HCT116 (cell line): ENCODE measurements around the gene PRLR. TPM values are rescaled to one million over a fixed set of nuclear protein-coding genes. Genes with fewer than 3 reads are reported as not detected.

Experiments
- ATAC-seq: fragments of 200-7000 bp; cut with Tn5 transposase; 2 replicates; pipeline ENCODE4 v1.9.1; 2020; ENCODE audit warnings: mild to moderate bottlenecking, moderate library complexity
- BruUV-seq: library from RNA; stranded (reverse); fragments of 400-500 nt; replicated peaks from 2 replicates; lab custom pipeline; 2021; lab: Mats Ljungman, UMichigan
- CTCF ChIA-PET: fragments of 300-600 bp; sonication (Branson Sonifier 250); formaldehyde crosslinking; loops from one replicate; lab custom pipeline; 2021; ENCODE audit warnings: antibody characterized with exemption; lab: Charles Lee
- POLR2A ChIA-PET: fragments of 300-600, 350-600 bp; sonication (Branson Sonifier 250); formaldehyde crosslinking; loops from one replicate; lab custom pipeline; 2021; ENCODE audit warnings: antibody characterized with exemption; lab: Charles Lee
- RAD21 ChIA-PET, 2 experiments: fragments of 300-600 bp; sonication (Branson Sonifier 250); formaldehyde crosslinking; loops; one replicate each; lab custom pipeline; 2023; ENCODE audit warnings: low total read pairs in 2 of 2; ENCODE audit not compliant: uncharacterized antibody in 2 of 2, unreplicated experiment in 2 of 2, low non-redundant PET in 1 of 2; lab: Charles Lee
- DNase-seq: peaks from one replicate; pipeline ENCODE4 v3.0.0-alpha.2; 2010; ENCODE audit warnings: low read depth, low spot score
- H2AFZ ChIP-seq: fragments of 200-600 bp; shearing (Covaris generic), sonication (generic); 2 replicates; pipeline ENCODE4 v1.6.1; 2017; ENCODE audit warnings: low read depth, mixed run types, mixed read lengths, antibody characterized with exemption, low read length; ENCODE audit not compliant: poor library complexity, severe bottlenecking
- H3K27ac ChIP-seq: 2 replicates; pipeline ENCODE4 v1.5.1; 2012; ENCODE audit warnings: low read depth, low read length
- H3K27me3 ChIP-seq: fragments of 200-600 bp; sonication (generic); 2 replicates; pipeline ENCODE4 v1.6.1; 2016; ENCODE audit warnings: mixed run types, low read length, mixed read lengths; ENCODE audit not compliant: insufficient read depth
- H3K36me3 ChIP-seq, 2 experiments: fragments of 200-500 bp in 1 of 2; fragments of 200-600 bp in 1 of 2; sonication (Bioruptor generic) in 1 of 2; sonication (generic) in 1 of 2; 2 replicates each; pipeline versions ENCODE4 v1.5.1 to v1.6.1; 2014 to 2016; ENCODE audit warnings: low read length in 2 of 2, inconsistent platforms in 1 of 2, mixed read lengths in 1 of 2, mixed run types in 1 of 2; ENCODE audit not compliant: insufficient read depth in 2 of 2, control insufficient read depth in 1 of 2
- H3K4me1 ChIP-seq, 2 experiments: fragments of 200-600 bp in 1 of 2; sonication (generic) in 1 of 2; 2 replicates each; pipeline versions ENCODE4 v1.5.1 to v1.6.1; 2012 to 2017; ENCODE audit warnings: low read length in 2 of 2, inconsistent platforms in 1 of 2, mild to moderate bottlenecking in 1 of 2, mixed read lengths in 1 of 2, mixed run types in 1 of 2, moderate library complexity in 1 of 2; ENCODE audit not compliant: insufficient read depth in 2 of 2, control insufficient read depth in 1 of 2
- H3K4me2 ChIP-seq: fragments of 200-600 bp; sonication (generic); 2 replicates; pipeline ENCODE4 v1.6.1; 2017; ENCODE audit warnings: mixed run types, low read length, mixed read lengths
- H3K4me3 ChIP-seq, 2 experiments: fragments of 200-600 bp in 1 of 2; sonication (generic) in 1 of 2; replicated peaks in 1 of 2; 2 replicates each; pipeline ENCODE4 v1.5.1; 2011 to 2016; ENCODE audit warnings: low read length in 2 of 2, control low read depth in 1 of 2, low read depth in 1 of 2, mild to moderate bottlenecking in 1 of 2, mixed read lengths in 1 of 2, mixed run types in 1 of 2
- H3K79me2 ChIP-seq: fragments of 200-600 bp; sonication (generic); 2 replicates; pipeline ENCODE4 v1.6.1; 2017; ENCODE audit warnings: mild to moderate bottlenecking, mixed run types, low read length, moderate library complexity, mixed read lengths; ENCODE audit not compliant: insufficient read depth
- H3K9ac ChIP-seq: fragments of 200-600 bp; sonication (generic); 2 replicates; pipeline ENCODE4 v1.6.1; 2016; ENCODE audit warnings: low read length, mixed read lengths
- H3K9me2 ChIP-seq: fragments of 200-600 bp; sonication (generic), shearing (Covaris generic); 2 replicates; pipeline ENCODE4 v1.6.1; 2017; ENCODE audit warnings: mixed run types, mild to moderate bottlenecking, moderate library complexity; ENCODE audit not compliant: insufficient read depth
- H3K9me3 ChIP-seq, 2 experiments: fragments of 200-500 bp in 1 of 2; fragments of 200-600 bp in 1 of 2; sonication (Bioruptor generic) in 1 of 2; sonication (generic) in 1 of 2; 2 replicates each; pipeline ENCODE4 v1.6.1; 2014 to 2017; ENCODE audit warnings: low read length in 2 of 2, mixed read lengths in 2 of 2, inconsistent platforms in 1 of 2, low read depth in 1 of 2, mild to moderate bottlenecking in 1 of 2, mixed run types in 1 of 2, moderate library complexity in 1 of 2; ENCODE audit not compliant: control insufficient read depth in 1 of 2, insufficient read depth in 1 of 2
- H4K20me1 ChIP-seq: fragments of 200-600 bp; sonication (generic), shearing (Covaris generic); 2 replicates; pipeline ENCODE4 v1.6.1; 2017; ENCODE audit warnings: mixed run types, mild to moderate bottlenecking, moderate library complexity; ENCODE audit not compliant: insufficient read depth
- ATF3 ChIP-seq: IDR thresholded peaks from 2 replicates; pipeline ENCODE4 v1.6.1; 2012
- CEBPB ChIP-seq: IDR thresholded peaks from 2 replicates; pipeline ENCODE4 v1.6.1; 2012; ENCODE audit warnings: low read depth
- EZH2phosphoT487 ChIP-seq: fragments of 200-600 bp; IDR thresholded peaks from 2 replicates; pipeline ENCODE4 v1.6.1; 2018; ENCODE audit warnings: antibody characterized with exemption, borderline replicate concordance
- FOSL1 ChIP-seq: IDR thresholded peaks from 2 replicates; pipeline ENCODE4 v1.6.1; 2012; ENCODE audit warnings: low read depth
- JUND ChIP-seq: IDR thresholded peaks from 2 replicates; pipeline ENCODE4 v1.6.1; 2012
- POLR2A ChIP-seq: IDR thresholded peaks from 2 replicates; pipeline ENCODE4 v1.7.0; 2011; ENCODE audit warnings: borderline replicate concordance; ENCODE audit not compliant: insufficient read depth, insufficient read length; ENCODE audit errors: extremely low read depth
- POLR2AphosphoS5 ChIP-seq: IDR thresholded peaks from 2 replicates; pipeline ENCODE4 v1.6.1; 2011; ENCODE audit warnings: mild to moderate bottlenecking, low read depth, low read length, moderate library complexity
- RAD21 ChIP-seq: IDR thresholded peaks from 2 replicates; pipeline ENCODE4 v1.6.1; 2012; ENCODE audit warnings: low read depth, mild to moderate bottlenecking
- REST ChIP-seq: IDR thresholded peaks from 2 replicates; pipeline ENCODE4 v1.6.1; 2012; ENCODE audit warnings: low read depth
- SIN3A ChIP-seq: IDR thresholded peaks from 2 replicates; pipeline ENCODE4 v1.6.1; 2012; ENCODE audit warnings: low read depth
- SP1 ChIP-seq: IDR thresholded peaks from 2 replicates; pipeline ENCODE4 v1.6.1; 2012; ENCODE audit warnings: low read depth
- YY1 ChIP-seq: IDR thresholded peaks from 2 replicates; pipeline ENCODE4 v1.6.1; 2011; ENCODE audit warnings: low read length, low read depth, moderate library complexity, mild to moderate bottlenecking; ENCODE audit not compliant: insufficient replicate concordance; ENCODE audit errors: extremely low read depth
- intact Hi-C: fragments of 100-400 bp; cut with micrococcal nuclease; formaldehyde crosslinking; loops from 2 replicates; pipeline ENCODE4 v1.10.0; 2022
- total RNA-seq: library from RNA; stranded (reverse); gene quantifications from one replicate; pipeline ENCODE4 v1.2.1, GENCODE V29; 2021; ENCODE audit not compliant: unreplicated experiment
- TF ChIP-seq, protein P1 (sequence below): IDR thresholded peaks from 2 replicates; pipeline ENCODE4 v1.6.1; 2012

Gene PRLR
- total RNA-seq, 1 experiment from 2014 or later: 0.10 TPM

GRCh38 chr5:35015063-35015462 lies 215.2 kb downstream of the PRLR start:
- Histone ChIP-seq H3K4me2 (no peak overlapping the region), H2AFZ (no peak overlapping the region), H3K27ac (no peak overlapping the region), H3K36me3 (no peaks in the 10 kb centered on the region), H3K9ac (no peak overlapping the region), H3K79me2 (no peaks in the 10 kb centered on the region), H3K4me3 (no peak overlapping the region), H3K9me2 (no peaks in the 10 kb centered on the region), H3K4me1 (no peaks in the 10 kb centered on the region), H3K27me3 (peaks cover 5% of the 10 kb centered on the region; the same call in 1 of the 2 replicates), H4K20me1 (no peaks in the 10 kb centered on the region)
- POLR2A ChIA-PET: no interaction called here
- intact Hi-C loops: no loop called here
- CTCF ChIA-PET: no interaction called here
- RAD21 ChIA-PET: no interaction called here
- TF ChIP-seq POLR2A (no peak), SP1 (no peak), EZH2phosphoT487 (no peak), POLR2AphosphoS5 (no peak), YY1 (no peak), RAD21 (no peak), CEBPB (no peak), SIN3A (no peak), ATF3 (no peak), JUND (no peak), REST (no peak), FOSL1 (no peak)
- TF ChIP-seq, protein P1, sequence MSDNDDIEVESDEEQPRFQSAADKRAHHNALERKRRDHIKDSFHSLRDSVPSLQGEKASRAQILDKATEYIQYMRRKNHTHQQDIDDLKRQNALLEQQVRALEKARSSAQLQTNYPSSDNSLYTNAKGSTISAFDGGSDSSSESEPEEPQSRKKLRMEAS: no peak
- TF ChIP-seq, all 23 proteins: peak for 0
- no TSS peak for BruUV-seq
- DNase-seq (no peak), ATAC-seq (no peak)
- no peaks in the 10 kb centered on the region for H3K9me3 ChIP-seq
